A673 (cell line): ENCODE results near the gene SURF6. TPM values are rescaled to one million over a fixed set of nuclear protein-coding genes. Genes with fewer than 3 reads are reported as not detected.

Experiments used
- BruUV-seq: library from RNA; stranded (reverse); fragments of 400-500 nt; replicated peaks from 2 replicates; lab custom pipeline; 2021; lab: Mats Ljungman, UMichigan
- CTCF ChIA-PET: fragments of 300-600 bp; sonication (Branson Sonifier 250); formaldehyde crosslinking; loops from one replicate; lab custom pipeline; 2022; ENCODE audit warnings: antibody characterized with exemption; lab: Charles Lee
- POLR2A ChIA-PET: fragments of 300-600 bp; sonication (Branson Sonifier 250); formaldehyde crosslinking; loops from one replicate; lab custom pipeline; 2022; ENCODE audit warnings: antibody characterized with exemption; ENCODE audit not compliant: low non-redundant PET; lab: Charles Lee
- DNase-seq: peaks from one replicate; pipeline ENCODE4 v3.0.0-alpha.2; 2015; ENCODE audit warnings: low spot score
- H3K27ac ChIP-seq: fragments of 200-600 bp; sonication (generic); 2 replicates; pipeline ENCODE4 v1.5.1; 2016; ENCODE audit warnings: mixed run types, low read depth, mild to moderate bottlenecking, mixed read lengths, antibody characterized with exemption, low read length; ENCODE audit not compliant: poor library complexity, severe bottlenecking
- H3K27me3 ChIP-seq: fragments of 200-600 bp; sonication (generic); replicated peaks from 2 replicates; pipeline ENCODE4 v1.6.1; 2017; ENCODE audit warnings: mixed run types, low read depth, mild to moderate bottlenecking, mixed read lengths, antibody characterized with exemption, low read length; ENCODE audit not compliant: insufficient read depth, poor library complexity
- H3K36me3 ChIP-seq: fragments of 200-600 bp; sonication (generic); 2 replicates; pipeline ENCODE4 v1.6.1; 2016; ENCODE audit warnings: mixed run types, mild to moderate bottlenecking, mixed read lengths, antibody characterized with exemption, low read length; ENCODE audit not compliant: insufficient read depth, poor library complexity, severe bottlenecking
- H3K4me1 ChIP-seq: fragments of 200-600 bp; sonication (generic); 2 replicates; pipeline ENCODE4 v1.6.1; 2017; ENCODE audit warnings: mixed run types, mild to moderate bottlenecking, mixed read lengths, antibody characterized with exemption, low read length; ENCODE audit not compliant: insufficient read depth, poor library complexity, severe bottlenecking
- H3K4me3 ChIP-seq: fragments of 200-600 bp; sonication (generic); 2 replicates; pipeline ENCODE4 v1.5.1; 2016; ENCODE audit warnings: low read depth, mixed run types, mild to moderate bottlenecking, mixed read lengths, low read length; ENCODE audit not compliant: poor library complexity, severe bottlenecking
- H3K9me3 ChIP-seq: fragments of 200-600 bp; sonication (generic); 2 replicates; pipeline ENCODE4 v1.6.1; 2016; ENCODE audit warnings: mixed run types, low read depth, mild to moderate bottlenecking, mixed read lengths, antibody characterized with exemption, low read length; ENCODE audit not compliant: poor library complexity, severe bottlenecking
- EZH2 ChIP-seq: fragments of 200-600 bp; sonication (generic); IDR thresholded peaks from 2 replicates; pipeline ENCODE4 v1.6.1; 2017; ENCODE audit warnings: borderline replicate concordance, low read depth, mild to moderate bottlenecking, mixed read lengths, antibody characterized with exemption, low read length; ENCODE audit not compliant: poor library complexity, severe bottlenecking
- intact Hi-C: fragments of 100-400 bp; cut with micrococcal nuclease; formaldehyde crosslinking; loops from one replicate; pipeline ENCODE4 v1.10.0; 2022; ENCODE audit not compliant: unreplicated experiment
- total RNA-seq: library from RNA; stranded (reverse); gene quantifications from 2 replicates; pipeline ENCODE4 v1.2.3, GENCODE V29; 2021
- TF ChIP-seq, protein P1 (sequence below): fragments of 300-800, 200-600 bp; sonication (generic); conservative IDR thresholded peaks from 2 replicates; pipeline ENCODE4 v1.5.1; 2017; ENCODE audit warnings: low read depth, mild to moderate bottlenecking, antibody characterized with exemption, low read length, moderate library complexity, mixed read lengths

SURF6 gene
- total RNA-seq, 1 experiment from 2014 or later: 36.6 TPM

DNA sequence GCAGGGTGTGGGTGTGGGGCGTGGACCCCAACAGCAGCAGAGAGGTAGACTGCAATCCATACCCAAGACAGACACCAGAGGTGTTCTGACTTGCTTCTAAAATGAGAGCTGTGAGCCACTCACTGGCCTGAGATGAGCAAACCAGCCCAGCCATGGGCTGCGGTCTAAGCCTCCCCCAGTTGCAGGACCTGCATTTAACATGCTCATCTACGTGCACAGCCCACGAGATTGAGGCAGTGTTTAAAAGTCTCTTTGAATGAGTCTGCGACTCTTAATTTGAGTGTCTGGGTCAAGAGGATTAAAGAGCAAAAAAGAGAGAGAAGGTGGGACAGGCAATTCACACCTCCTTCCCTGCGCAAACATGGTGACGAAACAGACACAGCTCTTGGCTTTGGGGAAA lies 33.9 kb upstream of the SURF6 start:
- POLR2A ChIA-PET: interaction anchor here (0.6 kb wide), 1 partner anchor 90 kb away, joined by 11 read pairs; the partner anchor contains the start of gene CACFD1
- CTCF ChIA-PET: no interaction called here

DNA sequence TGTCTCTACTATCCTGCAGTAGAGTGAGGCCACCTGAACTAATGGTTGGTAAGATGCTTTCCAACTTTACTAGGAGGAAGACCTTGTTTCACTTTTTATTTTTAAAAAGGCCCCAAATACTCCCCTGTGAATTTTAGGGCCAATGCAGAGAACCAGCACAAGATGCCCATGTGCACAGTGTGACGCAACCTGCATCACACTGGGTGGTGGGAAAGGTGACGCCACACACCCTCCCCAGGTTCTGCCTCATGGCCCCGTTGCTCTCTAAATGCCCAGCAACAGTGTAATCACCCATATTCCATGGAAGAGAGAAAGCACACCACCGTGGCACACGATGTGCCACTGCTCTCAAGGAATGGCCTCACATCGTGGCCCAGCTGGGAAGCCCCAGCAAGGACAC lies 33.4 kb upstream of the SURF6 start:
- no peaks in the 10 kb centered on the region for H3K4me1 ChIP-seq
- ChIA-PET CTCF (no interaction called here), POLR2A (no interaction called here)
- H3K27ac ChIP-seq: no peak overlapping the region
- no peak overlapping the region for H3K4me3 ChIP-seq
- intact Hi-C loops: no loop called here
- TF ChIP-seq EZH2: no peak
- TF ChIP-seq, protein P1, sequence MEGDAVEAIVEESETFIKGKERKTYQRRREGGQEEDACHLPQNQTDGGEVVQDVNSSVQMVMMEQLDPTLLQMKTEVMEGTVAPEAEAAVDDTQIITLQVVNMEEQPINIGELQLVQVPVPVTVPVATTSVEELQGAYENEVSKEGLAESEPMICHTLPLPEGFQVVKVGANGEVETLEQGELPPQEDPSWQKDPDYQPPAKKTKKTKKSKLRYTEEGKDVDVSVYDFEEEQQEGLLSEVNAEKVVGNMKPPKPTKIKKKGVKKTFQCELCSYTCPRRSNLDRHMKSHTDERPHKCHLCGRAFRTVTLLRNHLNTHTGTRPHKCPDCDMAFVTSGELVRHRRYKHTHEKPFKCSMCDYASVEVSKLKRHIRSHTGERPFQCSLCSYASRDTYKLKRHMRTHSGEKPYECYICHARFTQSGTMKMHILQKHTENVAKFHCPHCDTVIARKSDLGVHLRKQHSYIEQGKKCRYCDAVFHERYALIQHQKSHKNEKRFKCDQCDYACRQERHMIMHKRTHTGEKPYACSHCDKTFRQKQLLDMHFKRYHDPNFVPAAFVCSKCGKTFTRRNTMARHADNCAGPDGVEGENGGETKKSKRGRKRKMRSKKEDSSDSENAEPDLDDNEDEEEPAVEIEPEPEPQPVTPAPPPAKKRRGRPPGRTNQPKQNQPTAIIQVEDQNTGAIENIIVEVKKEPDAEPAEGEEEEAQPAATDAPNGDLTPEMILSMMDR: no peak
- H3K9me3 ChIP-seq: no peaks in the 10 kb centered on the region
- no TSS peak for BruUV-seq
- no peaks in the 10 kb centered on the region for H3K27me3 ChIP-seq
- peaks cover 66% of the 10 kb centered on the region for H3K36me3 ChIP-seq
- DNase-seq: no peak

More for the DNA sequence above, 33.9 kb upstream of the SURF6 start:
- TF ChIP-seq, protein P1: no peak
- no peak for TF ChIP-seq EZH2
- DNase-seq: no peak
- no peak overlapping the region for H3K4me3 ChIP-seq
- no peaks in the 10 kb centered on the region for H3K4me1 ChIP-seq
- no peaks in the 10 kb centered on the region for H3K9me3 ChIP-seq
- intact Hi-C loops: no loop called here
- H3K36me3 ChIP-seq: peaks cover 62% of the 10 kb centered on the region
- no peak overlapping the region for H3K27ac ChIP-seq
- no peaks in the 10 kb centered on the region for H3K27me3 ChIP-seq
- BruUV-seq: no TSS peak

DNA sequence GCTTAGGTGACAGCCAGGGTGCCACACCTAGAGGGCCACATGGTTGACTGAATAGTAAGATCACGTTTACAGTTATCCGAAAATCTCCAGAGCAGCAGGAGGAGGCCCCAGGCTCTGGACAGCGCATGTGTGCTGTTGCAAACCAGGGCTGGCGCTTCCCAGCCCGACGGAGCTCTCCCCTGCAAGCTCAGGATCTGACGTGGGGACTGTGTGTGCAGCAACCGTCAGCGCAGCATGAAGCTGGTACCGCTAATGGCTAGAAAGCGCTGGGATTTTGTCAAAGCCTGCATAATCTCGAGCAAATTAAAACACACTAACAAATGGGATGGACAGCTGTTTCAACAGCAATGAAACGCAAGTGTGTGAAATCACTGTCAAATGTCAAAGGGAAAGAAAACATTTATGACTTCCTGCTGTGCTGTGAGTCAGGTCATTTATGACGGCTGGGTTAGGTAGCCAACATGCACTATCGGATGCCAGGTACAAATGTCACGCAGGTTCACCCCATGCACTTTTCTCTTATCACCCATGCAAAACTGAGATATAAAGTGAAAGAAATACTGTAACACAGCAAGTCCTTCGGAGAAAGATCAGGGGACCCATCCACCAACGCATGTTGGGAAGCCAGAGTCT lies 32.4 kb upstream of the SURF6 start:
- peak; percentile 20 for DNase-seq
- POLR2A ChIA-PET: no interaction called here
- Histone ChIP-seq H3K27ac (no peak overlapping the region), H3K4me1 (no peaks in the 10 kb centered on the region), H3K4me3 (no peak overlapping the region), H3K27me3 (no peaks in the 10 kb centered on the region), H3K36me3 (peaks cover 67% of the 10 kb centered on the region), H3K9me3 (no peaks in the 10 kb centered on the region)
- no TSS peak for BruUV-seq
- CTCF ChIA-PET: no interaction called here
- intact Hi-C loops: no loop called here
- TF ChIP-seq EZH2: no peak
- TF ChIP-seq, protein P1: no peak
